Measurements from ENCODE around the gene NUP107.

The NUP107 gene

DNA sequence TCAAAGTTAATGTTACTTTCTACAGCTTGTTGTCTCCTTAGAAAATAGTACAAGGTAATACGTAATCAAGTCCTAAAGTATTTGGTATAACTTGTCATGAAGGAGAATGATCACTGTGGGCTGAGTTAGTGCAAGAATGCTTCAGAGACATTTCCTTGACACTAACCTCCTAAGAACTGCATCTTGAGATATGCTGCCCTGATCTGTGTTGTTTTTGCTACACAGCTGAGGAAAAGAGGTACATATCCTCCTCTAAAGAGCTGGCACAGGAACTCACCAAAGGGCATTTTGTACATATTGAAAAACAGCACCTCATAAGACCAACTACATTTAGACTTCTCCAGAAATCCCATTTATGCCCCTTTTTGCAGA, 47.4 kb upstream of the NUP107 start:
- Histone ChIP-seq H3K27ac (replicated peaks) (no peak overlapping the region), H3K4me3 (replicated peaks; ENCODE audit: insufficient read depth, low read length) (no peak overlapping the region), H3K27me3 (ENCODE audit: insufficient read depth, poor library complexity, severe bottlenecking) (no peaks in the 10 kb centered on the region)
- TF ChIP-seq, protein P1, sequence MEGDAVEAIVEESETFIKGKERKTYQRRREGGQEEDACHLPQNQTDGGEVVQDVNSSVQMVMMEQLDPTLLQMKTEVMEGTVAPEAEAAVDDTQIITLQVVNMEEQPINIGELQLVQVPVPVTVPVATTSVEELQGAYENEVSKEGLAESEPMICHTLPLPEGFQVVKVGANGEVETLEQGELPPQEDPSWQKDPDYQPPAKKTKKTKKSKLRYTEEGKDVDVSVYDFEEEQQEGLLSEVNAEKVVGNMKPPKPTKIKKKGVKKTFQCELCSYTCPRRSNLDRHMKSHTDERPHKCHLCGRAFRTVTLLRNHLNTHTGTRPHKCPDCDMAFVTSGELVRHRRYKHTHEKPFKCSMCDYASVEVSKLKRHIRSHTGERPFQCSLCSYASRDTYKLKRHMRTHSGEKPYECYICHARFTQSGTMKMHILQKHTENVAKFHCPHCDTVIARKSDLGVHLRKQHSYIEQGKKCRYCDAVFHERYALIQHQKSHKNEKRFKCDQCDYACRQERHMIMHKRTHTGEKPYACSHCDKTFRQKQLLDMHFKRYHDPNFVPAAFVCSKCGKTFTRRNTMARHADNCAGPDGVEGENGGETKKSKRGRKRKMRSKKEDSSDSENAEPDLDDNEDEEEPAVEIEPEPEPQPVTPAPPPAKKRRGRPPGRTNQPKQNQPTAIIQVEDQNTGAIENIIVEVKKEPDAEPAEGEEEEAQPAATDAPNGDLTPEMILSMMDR (IDR thresholded peaks at IDR 0.05; ENCODE audit: insufficient read depth, low read length) = no peak
- no peak for TF ChIP-seq SPI1 (IDR thresholded peaks at IDR 0.05; ENCODE audit: borderline replicate concordance, low read depth)
- TF ChIP-seq, protein P2, sequence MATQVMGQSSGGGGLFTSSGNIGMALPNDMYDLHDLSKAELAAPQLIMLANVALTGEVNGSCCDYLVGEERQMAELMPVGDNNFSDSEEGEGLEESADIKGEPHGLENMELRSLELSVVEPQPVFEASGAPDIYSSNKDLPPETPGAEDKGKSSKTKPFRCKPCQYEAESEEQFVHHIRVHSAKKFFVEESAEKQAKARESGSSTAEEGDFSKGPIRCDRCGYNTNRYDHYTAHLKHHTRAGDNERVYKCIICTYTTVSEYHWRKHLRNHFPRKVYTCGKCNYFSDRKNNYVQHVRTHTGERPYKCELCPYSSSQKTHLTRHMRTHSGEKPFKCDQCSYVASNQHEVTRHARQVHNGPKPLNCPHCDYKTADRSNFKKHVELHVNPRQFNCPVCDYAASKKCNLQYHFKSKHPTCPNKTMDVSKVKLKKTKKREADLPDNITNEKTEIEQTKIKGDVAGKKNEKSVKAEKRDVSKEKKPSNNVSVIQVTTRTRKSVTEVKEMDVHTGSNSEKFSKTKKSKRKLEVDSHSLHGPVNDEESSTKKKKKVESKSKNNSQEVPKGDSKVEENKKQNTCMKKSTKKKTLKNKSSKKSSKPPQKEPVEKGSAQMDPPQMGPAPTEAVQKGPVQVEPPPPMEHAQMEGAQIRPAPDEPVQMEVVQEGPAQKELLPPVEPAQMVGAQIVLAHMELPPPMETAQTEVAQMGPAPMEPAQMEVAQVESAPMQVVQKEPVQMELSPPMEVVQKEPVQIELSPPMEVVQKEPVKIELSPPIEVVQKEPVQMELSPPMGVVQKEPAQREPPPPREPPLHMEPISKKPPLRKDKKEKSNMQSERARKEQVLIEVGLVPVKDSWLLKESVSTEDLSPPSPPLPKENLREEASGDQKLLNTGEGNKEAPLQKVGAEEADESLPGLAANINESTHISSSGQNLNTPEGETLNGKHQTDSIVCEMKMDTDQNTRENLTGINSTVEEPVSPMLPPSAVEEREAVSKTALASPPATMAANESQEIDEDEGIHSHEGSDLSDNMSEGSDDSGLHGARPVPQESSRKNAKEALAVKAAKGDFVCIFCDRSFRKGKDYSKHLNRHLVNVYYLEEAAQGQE (IDR thresholded peaks at IDR 0.05; ENCODE audit: insufficient replicate concordance, low read depth) = no peak
- no peak for TF ChIP-seq GABPA (IDR thresholded peaks at IDR 0.05; ENCODE audit: low read depth)
- TF ChIP-seq POLR2AphosphoS5 (IDR thresholded peaks at IDR 0.05; ENCODE audit: low read depth) = no peak
- no peak for DNase-seq (ENCODE audit: low read depth in 1 of 2, low spot score in 1 of 2)

DNA sequence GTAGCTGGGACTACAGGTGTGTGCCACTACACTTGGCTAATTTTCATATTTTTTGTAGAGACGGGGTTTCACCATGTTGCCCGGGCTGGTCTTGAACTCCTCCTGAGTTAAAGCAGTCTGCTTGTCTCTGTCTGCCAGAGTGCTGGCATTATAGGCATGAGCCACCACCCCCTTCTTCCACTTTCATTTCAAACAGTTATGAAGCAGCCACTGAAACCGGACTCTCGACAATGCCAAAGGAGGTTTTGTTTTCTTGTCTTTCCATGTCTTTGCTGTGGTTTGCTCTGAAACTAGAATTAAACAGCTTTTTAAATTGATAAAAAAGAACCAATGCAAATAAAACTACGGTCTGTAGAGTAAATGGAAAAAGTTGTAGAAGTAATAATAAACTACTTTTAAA, 45.6 kb upstream of the NUP107 start:
- Histone ChIP-seq H3K27ac (replicated peaks) (no peak overlapping the region), H3K4me3 (replicated peaks; ENCODE audit: insufficient read depth, low read length) (no peak overlapping the region), H3K27me3 (ENCODE audit: insufficient read depth, poor library complexity, severe bottlenecking) (no peaks in the 10 kb centered on the region)
- TF ChIP-seq, protein P2 (IDR thresholded peaks at IDR 0.05; ENCODE audit: insufficient replicate concordance, low read depth) = no peak
- TF ChIP-seq POLR2AphosphoS5 (IDR thresholded peaks at IDR 0.05; ENCODE audit: low read depth) (no peak), SPI1 (IDR thresholded peaks at IDR 0.05; ENCODE audit: borderline replicate concordance, low read depth) (no peak), GABPA (IDR thresholded peaks at IDR 0.05; ENCODE audit: low read depth) (no peak)
- TF ChIP-seq, protein P1 (IDR thresholded peaks at IDR 0.05; ENCODE audit: insufficient read depth, low read length) = no peak
- DNase-seq (ENCODE audit: low read depth in 1 of 2, low spot score in 1 of 2) = no peak

DNA sequence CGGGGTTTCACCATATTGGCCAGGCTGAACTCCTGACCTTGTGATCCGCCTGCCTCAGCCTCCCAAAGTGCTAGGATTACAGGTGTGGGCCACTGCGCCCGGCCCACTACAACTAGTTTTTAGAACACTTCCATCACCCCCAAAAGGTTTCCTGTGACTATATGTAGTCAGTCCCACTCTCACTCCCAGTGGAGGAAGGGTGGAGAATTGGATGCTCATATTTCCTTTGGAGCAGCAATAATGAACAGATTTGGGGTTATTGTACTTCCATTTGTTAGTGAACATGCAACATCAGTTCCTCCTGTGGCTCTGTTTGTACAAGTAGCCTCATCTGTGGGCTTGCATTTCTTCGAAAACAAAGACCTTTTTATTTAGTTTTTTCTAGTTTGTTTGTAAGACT, 40.3 kb upstream of the NUP107 start:
- H3K27me3 ChIP-seq (ENCODE audit: insufficient read depth, poor library complexity, severe bottlenecking) = no peaks in the 10 kb centered on the region
- H3K27ac ChIP-seq (replicated peaks) = no peak overlapping the region
- H3K4me3 ChIP-seq (replicated peaks; ENCODE audit: insufficient read depth, low read length) = no peak overlapping the region
- TF ChIP-seq GABPA (IDR thresholded peaks at IDR 0.05; ENCODE audit: low read depth) = no peak
- TF ChIP-seq POLR2AphosphoS5 (IDR thresholded peaks at IDR 0.05; ENCODE audit: low read depth) = no peak
- TF ChIP-seq, protein P1 (IDR thresholded peaks at IDR 0.05; ENCODE audit: insufficient read depth, low read length) = no peak
- TF ChIP-seq SPI1 (IDR thresholded peaks at IDR 0.05; ENCODE audit: borderline replicate concordance, low read depth) = no peak
- TF ChIP-seq, protein P2 (IDR thresholded peaks at IDR 0.05; ENCODE audit: insufficient replicate concordance, low read depth) = no peak
- no peak for DNase-seq (ENCODE audit: low read depth in 1 of 2, low spot score in 1 of 2)
